NB4 (cell line): ENCODE results near the gene NELFA.

ENCODE experiments used
- CTCF ChIP-seq: IDR thresholded peaks from one replicate; pipeline ENCODE4 v1.5.1; 2012; ENCODE audit warnings: low read depth, low read length
- POLR2A ChIP-seq: IDR thresholded peaks from 2 replicates; pipeline ENCODE4 v1.6.1; 2011; ENCODE audit warnings: mild to moderate bottlenecking; ENCODE audit not compliant: insufficient read length; ENCODE audit errors: extremely low read depth

GRCh38 chr4:2043396-2044118, 34.8 kb upstream of the NELFA start:
- TF ChIP-seq CTCF (no peak), POLR2A (no peak)
